HG03025 (cell line): ENCODE results near the gene TBCD.

Experiments
- ATAC-seq: cut with Tn5 transposase; IDR thresholded peaks from one replicate; pipeline ENCODE4 v1.9.1; 2021; ENCODE audit warnings: mild to moderate bottlenecking, moderate library complexity; ENCODE audit not compliant: unreplicated experiment, low FRiP score

TBCD gene

DNA sequence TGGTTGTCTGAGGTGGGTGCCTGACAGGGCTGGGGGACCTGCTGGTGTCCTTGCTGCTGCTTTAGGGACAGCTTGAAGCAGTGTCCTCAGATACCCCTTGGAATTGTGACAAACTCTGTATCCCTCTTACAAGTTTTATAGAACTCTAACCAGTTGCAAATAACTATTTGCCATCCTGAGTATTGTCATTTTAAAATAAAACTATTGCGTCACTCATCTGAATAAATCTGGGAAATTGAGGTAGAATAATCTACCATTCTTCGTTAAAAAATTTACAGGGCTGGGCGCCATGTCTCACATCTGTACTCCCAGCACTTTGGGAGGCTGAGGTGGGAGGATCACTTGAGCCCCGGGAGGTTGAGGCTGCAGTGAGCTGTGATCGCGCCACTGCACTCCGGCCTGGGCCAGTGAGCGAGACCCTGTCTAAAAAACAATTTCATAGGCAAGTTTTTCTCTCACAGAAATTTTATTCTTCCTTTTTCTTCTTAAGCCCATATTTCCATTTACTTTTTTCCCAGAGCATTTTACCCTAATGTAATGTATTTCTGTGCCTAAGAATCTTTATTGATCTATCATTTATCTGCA, 73.8 kb downstream of the TBCD start:
- no peak for ATAC-seq

DNA sequence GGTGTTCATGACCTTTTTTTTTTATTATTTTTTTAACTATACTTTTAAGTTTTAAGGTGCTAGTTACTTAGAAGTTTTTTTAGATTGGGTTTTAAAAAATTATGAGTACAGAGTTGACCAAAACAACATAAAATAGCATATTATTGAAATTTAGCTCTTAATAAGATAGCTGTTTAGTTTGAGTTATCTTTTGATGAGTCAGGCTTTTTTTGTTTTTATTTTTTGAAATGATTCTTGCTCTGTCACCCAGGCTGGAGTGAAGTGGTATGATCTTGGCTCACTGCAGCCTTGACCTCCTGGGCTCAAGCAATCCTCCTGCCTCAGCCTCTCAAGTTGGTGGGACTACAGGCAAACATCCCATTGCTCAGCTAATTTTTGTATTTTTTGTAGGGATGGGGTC, 74.3 kb downstream of the TBCD start:
- ATAC-seq: no peak

DNA sequence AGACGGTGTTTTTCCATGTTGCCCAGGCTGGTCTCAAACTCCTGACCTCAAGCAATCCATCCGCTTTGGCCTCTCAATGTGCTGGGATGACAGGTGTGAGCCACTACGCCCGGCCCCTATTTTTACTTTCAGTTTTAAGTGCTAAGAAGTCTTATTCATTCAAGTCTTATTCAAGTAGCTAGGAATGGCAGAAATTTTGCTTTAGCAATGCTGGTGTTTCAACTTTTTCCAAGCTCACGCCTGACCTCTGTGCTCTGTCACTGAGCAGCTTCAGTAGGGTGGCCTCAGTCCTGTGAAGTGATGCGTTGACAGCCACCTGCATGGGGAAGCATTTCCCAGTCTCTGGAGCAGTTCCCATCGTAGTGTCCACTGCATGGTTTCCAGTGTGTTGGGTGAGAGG, 75.1 kb downstream of the TBCD start:
- no peak for ATAC-seq

DNA sequence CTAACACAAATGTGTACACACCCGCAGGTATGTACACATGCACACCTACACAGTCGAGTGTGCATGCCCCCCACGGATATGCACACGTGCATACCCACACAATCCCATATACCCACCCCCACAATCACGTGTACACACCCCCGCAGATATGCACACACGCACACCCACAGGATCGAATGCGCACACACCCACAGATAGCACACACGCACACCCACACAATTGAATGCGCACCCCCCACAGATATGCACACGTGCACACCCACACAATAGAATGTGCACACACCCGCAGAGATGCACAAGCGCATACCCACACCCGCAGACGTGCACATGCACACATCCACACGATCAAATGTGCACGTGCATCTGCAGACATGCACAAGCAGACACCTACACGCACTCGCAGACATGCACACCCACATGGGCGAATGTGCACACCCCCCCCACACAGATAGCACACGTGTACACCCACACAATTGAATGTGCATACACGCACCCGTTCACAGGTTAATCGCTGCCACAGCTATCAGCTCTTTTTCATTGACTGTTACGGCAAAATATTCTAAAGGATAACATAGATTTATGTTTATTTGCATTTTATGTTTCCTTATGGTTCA, 77.1 kb downstream of the TBCD start:
- no peak for ATAC-seq

DNA sequence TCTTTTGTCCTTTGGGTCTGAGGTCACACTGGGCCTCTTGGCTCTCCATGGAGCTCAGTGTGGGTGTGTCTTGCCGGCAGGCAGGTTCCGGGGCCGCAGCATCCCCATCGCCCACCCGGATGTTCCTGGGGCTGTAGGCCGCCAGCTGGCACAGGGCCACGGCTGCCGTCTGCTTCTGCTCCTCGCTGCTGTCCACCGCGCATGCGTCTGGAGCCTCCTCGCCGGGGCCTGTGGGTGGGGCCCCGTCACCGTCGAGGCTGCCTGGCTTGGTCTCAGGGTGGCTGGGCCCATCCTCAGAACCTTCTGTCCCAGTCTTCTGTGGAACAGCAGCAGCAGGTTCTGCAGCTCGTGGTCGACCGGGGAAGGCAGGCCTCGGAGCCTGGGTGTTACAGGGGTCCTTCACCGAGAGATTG, 78.4 kb downstream of the TBCD start:
- ATAC-seq: no peak

DNA sequence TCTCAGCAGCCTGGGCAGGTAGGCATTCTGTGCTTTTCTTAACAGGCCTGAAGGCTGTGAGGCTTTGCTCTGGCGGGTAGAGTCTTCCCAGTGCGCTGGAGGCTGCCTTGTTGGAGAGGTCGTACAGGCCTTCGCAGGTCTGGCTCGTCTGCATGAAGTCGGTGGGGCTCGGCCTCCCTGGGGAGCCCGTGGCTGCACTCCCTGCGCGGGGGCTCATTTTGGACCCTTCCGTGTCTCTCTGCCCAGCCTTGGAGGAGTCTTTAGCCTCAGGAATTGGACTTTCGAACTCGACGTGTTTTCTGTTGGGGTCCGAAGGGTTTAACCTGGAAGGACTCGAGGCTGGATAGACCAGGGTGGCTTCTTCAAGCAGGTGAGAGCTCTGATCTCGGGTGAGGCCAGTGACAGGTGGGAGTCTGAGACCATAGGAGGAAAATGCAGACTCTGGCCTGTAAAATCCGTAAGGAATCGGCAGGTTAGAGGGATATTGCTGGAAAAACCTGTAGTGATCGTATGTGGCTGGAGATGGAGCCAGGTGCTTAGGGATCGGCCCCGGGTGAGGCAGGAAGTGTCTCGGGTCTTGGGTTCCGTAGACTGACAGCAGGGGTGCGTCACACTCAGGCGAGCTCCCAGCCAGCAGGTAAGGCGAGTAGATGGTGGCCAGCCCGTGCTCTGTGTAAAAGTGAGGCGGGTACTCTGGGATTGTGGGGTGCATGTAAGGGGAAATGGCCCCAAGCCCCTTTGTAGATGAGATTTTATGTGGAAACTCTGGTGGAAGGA, 79.4 kb downstream of the TBCD start:
- ATAC-seq: no peak

DNA sequence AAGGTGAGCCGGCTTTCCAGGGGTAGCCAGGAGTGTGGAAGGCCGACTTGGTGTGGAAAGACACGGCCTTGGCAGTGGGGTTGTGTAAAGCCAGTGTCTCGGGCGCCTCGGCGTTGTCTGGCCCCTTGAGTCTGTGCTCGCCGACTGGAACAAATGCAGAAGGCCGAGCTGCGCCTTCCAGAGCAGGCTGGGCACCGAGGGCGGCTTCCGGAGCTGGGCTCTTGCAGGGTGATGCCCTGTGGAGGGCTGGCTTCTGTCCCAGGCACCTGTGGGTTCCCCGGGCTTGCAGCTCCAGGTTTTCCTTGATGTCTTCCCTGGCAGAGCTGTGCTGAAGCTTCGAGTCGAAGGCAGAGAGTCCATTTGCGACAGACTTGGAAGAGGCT, 79.9 kb downstream of the TBCD start:
- no peak for ATAC-seq

DNA sequence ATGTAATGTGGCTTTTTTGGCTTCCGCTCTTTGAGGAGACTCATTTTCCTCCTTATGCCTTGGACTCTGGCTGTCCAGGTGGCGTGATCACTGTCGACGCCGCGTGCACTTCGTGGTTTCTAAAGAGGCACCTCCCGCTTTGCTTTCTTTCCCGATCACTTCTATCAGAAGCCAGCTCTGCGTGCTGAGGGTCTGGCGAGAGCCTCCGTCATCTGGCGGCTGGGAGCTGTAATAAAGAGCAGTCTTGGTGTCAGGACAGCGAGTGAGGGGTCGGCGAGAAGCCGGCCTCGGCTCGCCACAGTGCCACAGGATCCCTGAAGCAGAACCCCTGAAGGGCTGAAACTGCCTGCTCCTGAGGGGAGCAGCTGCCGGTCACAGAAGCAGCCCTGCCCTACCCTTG, 80.5 kb downstream of the TBCD start:
- no peak for ATAC-seq

DNA sequence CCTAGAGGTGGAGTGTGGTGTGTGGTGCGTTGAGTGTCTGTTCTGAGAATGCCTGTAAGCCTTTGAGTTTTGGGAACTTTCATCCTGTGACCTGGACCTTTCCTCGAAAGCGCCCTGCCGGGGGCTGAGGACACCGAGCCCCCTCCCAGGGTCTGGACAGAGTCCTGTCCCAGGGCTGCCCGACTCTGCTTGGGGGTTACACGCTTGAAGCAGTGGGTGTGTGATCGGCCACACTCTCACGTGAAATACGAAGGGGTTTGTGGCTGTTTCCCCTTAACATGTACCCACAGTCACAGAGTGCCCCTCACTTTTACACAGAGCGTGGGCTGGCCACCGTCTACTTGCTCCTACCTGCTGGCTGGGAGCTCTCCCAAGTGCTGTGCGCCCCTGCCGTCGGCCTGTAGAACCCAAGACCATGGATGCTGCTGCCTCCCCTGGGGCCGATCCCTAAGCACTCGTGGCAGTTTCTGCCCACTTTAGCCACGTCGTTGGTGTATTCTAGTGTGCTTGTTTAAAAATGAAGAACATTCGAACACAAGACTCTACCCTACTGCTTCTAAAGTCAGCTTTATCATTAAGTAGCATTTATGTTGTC, 81.1 kb downstream of the TBCD start:
- ATAC-seq: no peak

DNA sequence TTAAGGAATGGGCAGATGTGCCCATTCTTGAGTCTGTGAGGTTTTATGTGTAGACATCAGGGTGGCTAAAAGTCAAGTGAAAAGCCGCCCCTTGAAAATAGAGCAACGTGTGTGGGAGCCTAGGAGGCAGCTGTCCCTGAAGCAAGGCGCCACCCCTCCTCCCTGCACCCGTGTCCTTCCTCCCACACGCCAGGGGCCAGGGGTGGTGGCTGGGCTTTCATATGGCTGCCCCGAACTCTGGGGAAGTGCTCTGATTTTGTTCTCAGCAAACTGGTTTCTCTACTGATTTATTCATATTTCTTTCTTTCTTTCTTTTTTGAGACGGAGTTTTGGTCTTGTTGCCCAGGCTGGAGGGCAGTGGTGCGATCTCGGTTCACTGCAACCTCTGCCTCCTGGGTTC, 83.3 kb downstream of the TBCD start:
- ATAC-seq: no peak

DNA sequence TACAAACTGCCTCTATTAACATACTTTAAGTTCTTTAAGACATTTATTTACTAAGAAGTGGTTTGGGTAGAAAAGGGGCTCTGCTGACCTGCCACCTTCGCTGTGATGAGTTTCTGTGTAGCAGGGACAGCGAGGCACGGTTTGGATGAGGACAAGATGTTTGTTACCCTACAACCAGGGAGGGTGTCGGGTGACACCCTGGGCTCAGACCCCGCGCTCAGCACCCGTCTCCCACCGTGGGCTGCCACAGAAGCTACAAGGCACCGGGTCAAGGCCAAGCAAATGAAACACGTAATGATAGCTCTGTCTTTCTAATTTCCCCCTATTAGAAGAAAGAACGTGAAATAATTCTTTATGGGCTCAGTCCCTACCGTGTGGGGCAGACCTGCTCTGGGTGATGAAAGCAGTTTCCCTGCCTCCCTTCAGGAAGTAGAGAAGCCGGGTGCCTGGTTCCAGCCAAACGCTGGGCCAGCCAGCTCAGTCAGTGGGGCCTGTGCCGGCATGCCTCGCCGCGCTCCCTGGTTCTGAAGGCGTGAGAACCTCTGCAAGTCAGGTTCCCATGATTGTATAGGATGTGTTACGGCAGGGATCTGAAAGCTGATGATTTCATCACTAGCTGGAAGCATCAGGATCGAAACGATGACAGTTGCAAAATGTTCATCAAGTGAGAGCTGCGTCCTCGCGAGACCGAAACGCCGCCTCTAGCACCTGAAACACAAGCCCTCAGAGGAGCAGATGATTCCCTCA, 84.1 kb downstream of the TBCD start:
- no peak for ATAC-seq

DNA sequence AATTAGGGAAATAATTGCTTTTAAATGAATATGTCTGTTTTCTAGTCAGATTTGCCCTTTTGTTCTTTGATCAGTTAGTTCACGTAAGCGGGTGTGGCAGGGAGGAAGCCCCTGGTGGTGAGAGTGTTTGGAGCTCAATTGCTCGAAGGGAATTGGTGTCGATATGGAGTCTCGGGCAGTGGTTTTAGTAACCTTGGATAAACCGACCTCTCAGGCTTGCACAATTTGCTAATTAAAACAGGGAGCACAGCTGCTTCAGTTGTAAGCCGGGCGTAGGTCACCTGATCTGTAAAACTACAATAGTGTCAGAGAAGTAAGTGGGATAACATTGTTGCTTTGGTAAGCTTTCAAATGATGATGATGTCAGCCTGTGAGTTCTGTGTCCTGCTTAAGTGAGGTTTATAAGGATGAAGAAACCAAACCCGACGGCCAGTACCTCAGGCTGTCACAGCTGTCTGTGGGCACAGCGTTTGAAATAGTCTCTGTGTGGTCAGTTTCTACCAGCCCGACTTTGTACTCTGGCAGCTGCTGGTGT, 85.0 kb downstream of the TBCD start:
- ATAC-seq: no peak

DNA sequence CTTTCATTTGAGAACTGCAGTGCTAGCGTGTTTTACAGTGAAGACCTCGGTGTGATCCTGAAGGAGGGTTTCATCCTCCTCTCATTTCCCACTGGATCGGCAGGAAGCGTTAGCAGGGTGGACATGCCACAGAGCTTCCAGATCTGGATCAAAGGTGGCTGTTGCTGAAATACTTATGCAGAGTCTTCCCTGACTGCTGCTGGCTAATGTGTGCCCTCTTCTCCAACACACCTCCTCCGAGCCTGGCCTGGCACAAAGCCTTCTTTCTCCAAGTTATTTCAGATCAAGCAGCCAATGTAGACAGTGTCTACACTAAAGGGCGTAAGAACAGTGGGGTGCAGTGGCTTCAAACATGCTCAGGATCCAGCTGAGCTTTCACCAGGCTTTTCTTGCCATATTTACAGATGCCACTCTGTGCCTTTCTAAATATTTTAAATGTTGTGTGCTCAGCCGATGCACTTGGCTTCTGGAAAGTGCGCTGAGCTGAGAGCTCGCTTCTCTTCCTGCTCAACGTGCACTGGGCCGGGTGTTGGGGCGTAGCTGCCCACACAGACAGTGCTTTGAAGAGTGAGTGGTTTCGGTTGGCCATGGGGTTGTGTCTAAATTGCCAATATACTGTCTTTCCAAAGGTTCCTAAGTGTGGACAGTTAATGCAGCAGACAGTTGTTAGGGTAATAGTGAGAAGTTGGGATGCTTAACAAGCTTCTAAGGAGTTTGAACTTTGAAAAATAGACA, 85.9 kb downstream of the TBCD start:
- ATAC-seq: no peak

DNA sequence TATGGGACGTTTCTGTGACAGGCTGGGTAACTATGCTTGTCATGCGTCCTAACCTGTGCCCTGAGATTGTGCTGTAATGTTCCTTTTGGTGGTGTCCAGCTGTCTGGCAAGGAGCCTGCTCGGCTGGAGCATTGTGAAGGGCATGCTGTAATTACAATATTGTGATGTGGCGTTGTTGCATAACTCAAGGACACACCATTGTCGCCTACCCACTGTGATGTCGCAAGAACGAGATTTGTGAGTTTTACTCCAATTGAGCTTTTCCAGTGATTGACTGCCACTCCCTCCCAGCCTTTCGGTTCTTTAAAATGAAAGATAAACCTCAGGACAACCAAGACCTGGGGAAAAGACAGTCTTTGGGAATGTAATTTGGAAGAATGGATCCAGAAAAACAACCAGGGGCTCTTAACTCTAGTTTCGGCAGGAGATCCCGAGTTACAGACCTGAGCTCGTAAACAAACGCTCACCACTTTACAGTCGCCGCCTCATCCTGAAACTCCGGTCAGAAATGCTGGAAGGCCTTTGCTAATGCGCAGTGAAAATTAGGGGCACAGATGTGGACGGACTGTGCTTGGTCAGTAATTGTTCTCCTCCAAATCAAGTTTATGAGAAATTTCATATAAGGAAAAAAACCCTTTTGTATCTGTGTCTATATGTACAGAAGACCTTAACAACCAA, 86.7 kb downstream of the TBCD start:
- ATAC-seq: no peak

DNA sequence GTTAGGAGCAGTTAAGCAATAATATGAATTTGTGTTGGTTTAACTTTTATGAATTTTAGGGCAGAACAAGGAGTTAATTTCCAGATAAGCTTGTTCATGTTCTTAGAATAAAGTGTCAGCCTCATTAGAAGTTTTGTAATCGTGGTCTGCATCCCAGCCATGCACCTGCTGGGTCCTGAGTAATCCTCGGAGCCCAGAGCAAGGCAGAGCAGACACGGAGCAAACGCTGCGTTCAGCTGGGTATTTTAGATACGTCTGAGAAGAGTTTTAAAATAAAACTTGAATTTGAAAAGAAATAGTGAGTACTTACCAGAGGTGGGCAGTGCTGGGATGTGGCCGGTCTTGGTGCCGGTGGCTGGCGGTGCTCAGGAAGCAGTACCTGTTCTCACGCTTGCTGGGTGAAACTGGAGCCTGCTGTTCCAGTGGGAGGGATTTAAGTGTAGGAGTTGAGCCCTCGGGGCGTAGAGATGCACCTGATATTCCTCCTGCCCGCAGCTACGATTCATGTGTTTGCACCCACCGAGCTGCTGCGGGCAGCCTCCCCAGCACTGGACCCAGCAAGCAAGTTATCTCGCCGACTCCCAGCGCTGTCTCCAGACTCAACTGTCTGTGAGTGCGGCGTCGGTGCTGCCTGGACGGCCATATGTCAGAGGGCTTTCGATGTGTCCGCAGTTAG, 87.9 kb downstream of the TBCD start, which contains the start of gene ZNF750:
ZNF750 (minus strand) TSS at position 406 of the 676 bp plus-strand sequence. CDS start 7,568 bp downstream, outside the sequence.
- no peak for ATAC-seq

DNA sequence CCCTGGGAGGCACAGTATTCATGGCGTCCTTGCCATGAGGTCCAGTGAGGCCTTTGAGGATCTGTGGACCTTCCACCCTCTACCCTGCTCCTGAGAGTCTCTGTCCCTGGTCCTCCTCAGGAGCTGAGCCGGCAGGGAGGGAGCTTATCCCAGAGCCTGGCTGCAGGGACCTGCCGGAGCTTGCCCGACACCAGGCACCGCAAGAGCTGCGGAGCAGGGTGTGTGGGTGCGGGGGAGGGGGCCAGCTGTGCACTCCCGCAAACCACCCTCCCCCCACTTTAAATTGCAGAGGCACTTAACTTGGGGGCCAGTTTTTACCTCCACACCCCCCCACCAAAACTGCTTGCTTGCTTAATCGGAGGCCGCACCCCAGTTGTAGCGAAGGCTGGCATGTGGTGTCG, 88.6 kb downstream of the TBCD start:
- no peak for ATAC-seq

DNA sequence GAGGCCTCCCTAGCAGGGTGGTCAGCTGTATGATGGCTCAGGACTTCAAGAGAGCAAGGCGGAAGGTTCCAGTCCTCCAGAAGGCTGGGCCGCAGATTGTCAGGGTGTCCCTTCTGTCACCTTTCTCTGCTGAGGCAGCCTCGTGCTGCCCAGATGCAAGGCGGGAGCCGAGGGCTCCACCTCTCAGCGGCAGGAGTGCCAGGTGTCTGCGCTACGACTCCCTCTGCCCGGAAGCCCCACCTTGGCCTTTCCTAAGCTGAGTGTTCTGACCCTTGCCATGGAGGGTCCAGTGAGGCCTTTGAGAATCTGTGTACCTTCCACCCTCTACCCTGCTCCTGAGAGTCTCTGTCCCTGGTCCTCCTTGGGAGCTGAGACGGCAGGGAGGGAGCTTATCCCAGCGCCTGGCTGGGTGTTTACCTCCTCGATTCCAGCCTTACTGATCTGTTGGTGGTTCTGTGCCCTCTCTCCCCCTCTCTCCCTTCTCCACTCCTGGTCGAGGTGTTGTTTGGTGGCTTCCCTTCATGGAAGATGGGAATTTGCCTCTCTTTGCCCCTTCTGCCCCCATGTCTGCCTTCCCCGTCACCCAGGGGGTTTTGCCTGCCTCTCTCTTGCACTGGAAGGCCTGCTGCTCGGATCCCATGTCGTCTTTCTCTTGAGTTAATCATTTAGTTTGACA, 90.2 kb downstream of the TBCD start:
- ATAC-seq: no peak
